HEK293T (cell line): ENCODE measurements around the gene USP46.

Source experiments
- CTCF ChIA-PET: fragments of 350-600 bp; formaldehyde crosslinking; extraction: SDS; loops from one replicate; lab custom pipeline; 2021; ENCODE audit warnings: antibody characterized with exemption, inconsistent platforms; lab: Yijun Ruan, JAX
- POLR2A ChIA-PET: fragments of 350-600 bp; formaldehyde crosslinking; extraction: SDS; loops from one replicate; lab custom pipeline; 2020; ENCODE audit warnings: antibody characterized with exemption, inconsistent platforms; lab: Yijun Ruan, JAX
- DNase-seq: peaks from one replicate; pipeline ENCODE4 v3.0.0; 2012; ENCODE audit warnings: mixed read lengths; ENCODE audit errors: extremely low spot score
- ARNT ChIP-seq: fragments of 450-650 bp; IDR thresholded peaks from 2 replicates; pipeline ENCODE4 v1.6.1; 2017; ENCODE audit warnings: mild to moderate bottlenecking
- BHLHE40 ChIP-seq: fragments of 450-650 bp; IDR thresholded peaks from 2 replicates; pipeline ENCODE4 v1.6.1; 2016; ENCODE audit warnings: mild to moderate bottlenecking, moderate library complexity, borderline replicate concordance
- CTBP1 ChIP-seq: fragments of 450-650 bp; IDR thresholded peaks from 2 replicates; pipeline ENCODE4 v1.6.1; 2016; ENCODE audit warnings: borderline replicate concordance
- ELF4 ChIP-seq: fragments of 450-650 bp; IDR thresholded peaks from 2 replicates; pipeline ENCODE4 v1.6.1; 2017; ENCODE audit warnings: antibody characterized with exemption
- FOXA1 ChIP-seq: fragments of 450-650 bp; IDR thresholded peaks from 2 replicates; pipeline ENCODE4 v1.6.1; 2016; ENCODE audit warnings: mild to moderate bottlenecking
- FOXK2 ChIP-seq: fragments of 450-650 bp; IDR thresholded peaks from 2 replicates; pipeline ENCODE4 v1.6.1; 2016; ENCODE audit warnings: mild to moderate bottlenecking
- FOXM1 ChIP-seq: fragments of 450-650 bp; IDR thresholded peaks from 2 replicates; pipeline ENCODE4 v1.6.1; 2017; ENCODE audit warnings: mild to moderate bottlenecking, borderline replicate concordance
- HDGF ChIP-seq: fragments of 450-650 bp; IDR thresholded peaks from 2 replicates; pipeline ENCODE4 v1.6.1; 2017; ENCODE audit warnings: antibody characterized with exemption, borderline replicate concordance
- L3MBTL2 ChIP-seq: fragments of 450-650 bp; conservative IDR thresholded peaks from 2 replicates; pipeline ENCODE4 v1.6.1; 2016; ENCODE audit warnings: mild to moderate bottlenecking
- LEF1 ChIP-seq: fragments of 450-650 bp; IDR thresholded peaks from 2 replicates; pipeline ENCODE4 v1.6.1; 2017; ENCODE audit warnings: mild to moderate bottlenecking, borderline replicate concordance
- NFRKB ChIP-seq: fragments of 450-650 bp; IDR thresholded peaks from 2 replicates; pipeline ENCODE4 v1.6.1; 2016; ENCODE audit warnings: mild to moderate bottlenecking, moderate library complexity
- PKNOX1 ChIP-seq: fragments of 450-650 bp; IDR thresholded peaks from 2 replicates; pipeline ENCODE4 v1.6.1; 2016
- SP1 ChIP-seq: fragments of 450-650 bp; IDR thresholded peaks from 2 replicates; pipeline ENCODE4 v1.6.1; 2017
- SUZ12 ChIP-seq: fragments of 450-650 bp; IDR thresholded peaks from 2 replicates; pipeline ENCODE4 v1.6.1; 2016; ENCODE audit warnings: mild to moderate bottlenecking
- TARDBP ChIP-seq: fragments of 450-650 bp; IDR thresholded peaks from 2 replicates; pipeline ENCODE4 v1.6.1; 2016
- ZNF384 ChIP-seq: fragments of 450-650 bp; IDR thresholded peaks from 2 replicates; pipeline ENCODE4 v1.6.1; 2016

Gene USP46

GRCh38 chr4:52555356-52555716 is 103.8 kb downstream of the USP46 start:
- TF ChIP-seq LEF1 (no peak), NFRKB (no peak), PKNOX1 (no peak), FOXK2 (no peak), FOXA1 (no peak), SP1 (no peak), ARNT (no peak), TARDBP (no peak), BHLHE40 (no peak), HDGF (no peak), ELF4 (no peak), L3MBTL2 (no peak), CTBP1 (no peak)
- no peak for DNase-seq
- CTCF ChIA-PET: no interaction called here
- POLR2A ChIA-PET: no interaction called here

- ChIA-PET CTCF (no interaction called here), POLR2A (no interaction called here)
- DNase-seq: no peak
- TF ChIP-seq ELF4 (no peak), LEF1 (no peak), ARNT (no peak), BHLHE40 (no peak), FOXA1 (no peak), PKNOX1 (no peak), CTBP1 (no peak), SP1 (no peak), FOXK2 (no peak), HDGF (no peak), NFRKB (no peak), L3MBTL2 (no peak)
Observed at GRCh38 chr4:52554612-52555355, 104.3 kb downstream of the USP46 start.

- ChIA-PET CTCF (no interaction called here), POLR2A (interaction anchor here (0.9 to 1.0 kb wide), 2 partner anchors 159 to 169 kb away, joined by 3 read pairs; no protein-coding TSS in a partner anchor)
- TF ChIP-seq TARDBP (no peak), SP1 (no peak), ZNF384 (no peak), L3MBTL2 (no peak), LEF1 (no peak), PKNOX1 (0 out of 2 replicates have a peak, but pooled peaks have one; percentile 29)
- DNase-seq: peak; percentile 7
Observed at GRCh38 chr4:52552778-52553177, 106.3 kb downstream of the USP46 start.

- no peak for DNase-seq
- POLR2A ChIA-PET: no interaction called here
- CTCF ChIA-PET: interaction anchor here (0.8 kb wide), 1 partner anchor 154 kb away, joined by 4 read pairs; no protein-coding TSS in a partner anchor
- no peak for TF ChIP-seq FOXA1
- no peak for TF ChIP-seq SP1
- TF ChIP-seq CTBP1: no peak
- TF ChIP-seq HDGF: no peak
- TF ChIP-seq FOXK2: no peak
- TF ChIP-seq ELF4: no peak
- no peak for TF ChIP-seq TARDBP
- no peak for TF ChIP-seq FOXM1
- no peak for TF ChIP-seq L3MBTL2
Observed at GRCh38 chr4:52551487-52551886, 107.6 kb downstream of the USP46 start.

- POLR2A ChIA-PET: no interaction called here
- TF ChIP-seq TARDBP (no peak), CTBP1 (no peak), NFRKB (no peak), FOXM1 (no peak), SP1 (no peak), HDGF (no peak), FOXA1 (no peak), SUZ12 (no peak)
- CTCF ChIA-PET: no interaction called here
Observed at GRCh38 chr4:52550186-52550585, 108.9 kb downstream of the USP46 start.

GRCh38 chr4:52548818-52549570 is 110.1 kb downstream of the USP46 start:
- TF ChIP-seq NFRKB: no peak
- ChIA-PET POLR2A (no interaction called here), CTCF (no interaction called here)
- DNase-seq: no peak

More at GRCh38 chr4:52550186-52550585, 108.9 kb downstream of the USP46 start:
- no peak for DNase-seq
